ENCODE data around the gene MYO7A. TPM values are rescaled to one million over a fixed set of nuclear protein-coding genes. Genes with fewer than 3 reads are reported as not detected.

The MYO7A gene
- total RNA-seq, 1 donor from 2014 or later: 0.97 TPM

DNA sequence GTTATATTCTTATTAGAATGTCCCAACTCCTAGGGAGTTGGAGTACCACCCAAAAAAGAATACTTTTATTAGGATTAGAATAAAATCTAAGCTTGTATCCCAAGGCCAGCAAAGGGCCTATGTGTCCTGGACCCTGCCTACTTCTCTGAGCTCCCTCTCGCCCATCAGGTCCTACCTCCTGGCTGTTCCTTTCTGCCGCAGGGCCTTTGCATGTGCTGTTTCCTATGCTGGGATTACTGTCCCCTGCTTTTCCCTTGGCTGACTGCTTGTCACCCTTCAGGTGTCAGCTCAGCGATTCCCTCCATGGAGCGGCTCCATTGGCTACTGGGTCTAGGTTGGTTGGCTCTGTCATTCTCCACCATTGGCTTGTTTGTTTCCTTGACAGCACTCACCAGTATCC lies 13.4 kb downstream of the MYO7A start:
- DNase-seq (ENCODE audit: low spot score): no peak
- peaks cover 23% of the 10 kb centered on the region for H3K4me1 Mint-ChIP-seq
- H3K9ac ChIP-seq: no peak overlapping the region
- no peak overlapping the region for H3K27ac Mint-ChIP-seq
- H3K4me3 Mint-ChIP-seq: no peak overlapping the region
- H3K27me3 ChIP-seq: no peaks in the 10 kb centered on the region
- no peak overlapping the region for H3K4me3 ChIP-seq
- H3F3A ChIP-seq (ENCODE audit: low read depth): no peaks in the 10 kb centered on the region
- no peaks in the 10 kb centered on the region for H4K20me1 ChIP-seq (ENCODE audit: low read depth)
- H3K36me3 Mint-ChIP-seq: no peaks in the 10 kb centered on the region
- H2AFZ ChIP-seq (replicated peaks): no peak overlapping the region
- H3K4me2 ChIP-seq: no peak overlapping the region
- H3K4me1 ChIP-seq: peaks cover 9% of the 10 kb centered on the region
- no peaks in the 10 kb centered on the region for H3K79me2 ChIP-seq (ENCODE audit: low read depth)
- H3K36me3 ChIP-seq: no peaks in the 10 kb centered on the region
- peaks cover 6% of the 10 kb centered on the region for H3K27me3 Mint-ChIP-seq (ENCODE audit: insufficient read depth, low read depth)
- no peak overlapping the region for H3K27ac ChIP-seq
- H3K9me3 Mint-ChIP-seq: no peaks in the 10 kb centered on the region
- TF ChIP-seq, protein P1, sequence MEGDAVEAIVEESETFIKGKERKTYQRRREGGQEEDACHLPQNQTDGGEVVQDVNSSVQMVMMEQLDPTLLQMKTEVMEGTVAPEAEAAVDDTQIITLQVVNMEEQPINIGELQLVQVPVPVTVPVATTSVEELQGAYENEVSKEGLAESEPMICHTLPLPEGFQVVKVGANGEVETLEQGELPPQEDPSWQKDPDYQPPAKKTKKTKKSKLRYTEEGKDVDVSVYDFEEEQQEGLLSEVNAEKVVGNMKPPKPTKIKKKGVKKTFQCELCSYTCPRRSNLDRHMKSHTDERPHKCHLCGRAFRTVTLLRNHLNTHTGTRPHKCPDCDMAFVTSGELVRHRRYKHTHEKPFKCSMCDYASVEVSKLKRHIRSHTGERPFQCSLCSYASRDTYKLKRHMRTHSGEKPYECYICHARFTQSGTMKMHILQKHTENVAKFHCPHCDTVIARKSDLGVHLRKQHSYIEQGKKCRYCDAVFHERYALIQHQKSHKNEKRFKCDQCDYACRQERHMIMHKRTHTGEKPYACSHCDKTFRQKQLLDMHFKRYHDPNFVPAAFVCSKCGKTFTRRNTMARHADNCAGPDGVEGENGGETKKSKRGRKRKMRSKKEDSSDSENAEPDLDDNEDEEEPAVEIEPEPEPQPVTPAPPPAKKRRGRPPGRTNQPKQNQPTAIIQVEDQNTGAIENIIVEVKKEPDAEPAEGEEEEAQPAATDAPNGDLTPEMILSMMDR (IDR thresholded peaks at IDR 0.05): no peak
- TF ChIP-seq EZH2 (IDR thresholded peaks at IDR 0.05): no peak
- no peak for TF ChIP-seq EZH2phosphoT487 (IDR thresholded peaks at IDR 0.05)
- no peaks in the 10 kb centered on the region for H3K9me3 ChIP-seq (ENCODE audit: low read depth)

DNA sequence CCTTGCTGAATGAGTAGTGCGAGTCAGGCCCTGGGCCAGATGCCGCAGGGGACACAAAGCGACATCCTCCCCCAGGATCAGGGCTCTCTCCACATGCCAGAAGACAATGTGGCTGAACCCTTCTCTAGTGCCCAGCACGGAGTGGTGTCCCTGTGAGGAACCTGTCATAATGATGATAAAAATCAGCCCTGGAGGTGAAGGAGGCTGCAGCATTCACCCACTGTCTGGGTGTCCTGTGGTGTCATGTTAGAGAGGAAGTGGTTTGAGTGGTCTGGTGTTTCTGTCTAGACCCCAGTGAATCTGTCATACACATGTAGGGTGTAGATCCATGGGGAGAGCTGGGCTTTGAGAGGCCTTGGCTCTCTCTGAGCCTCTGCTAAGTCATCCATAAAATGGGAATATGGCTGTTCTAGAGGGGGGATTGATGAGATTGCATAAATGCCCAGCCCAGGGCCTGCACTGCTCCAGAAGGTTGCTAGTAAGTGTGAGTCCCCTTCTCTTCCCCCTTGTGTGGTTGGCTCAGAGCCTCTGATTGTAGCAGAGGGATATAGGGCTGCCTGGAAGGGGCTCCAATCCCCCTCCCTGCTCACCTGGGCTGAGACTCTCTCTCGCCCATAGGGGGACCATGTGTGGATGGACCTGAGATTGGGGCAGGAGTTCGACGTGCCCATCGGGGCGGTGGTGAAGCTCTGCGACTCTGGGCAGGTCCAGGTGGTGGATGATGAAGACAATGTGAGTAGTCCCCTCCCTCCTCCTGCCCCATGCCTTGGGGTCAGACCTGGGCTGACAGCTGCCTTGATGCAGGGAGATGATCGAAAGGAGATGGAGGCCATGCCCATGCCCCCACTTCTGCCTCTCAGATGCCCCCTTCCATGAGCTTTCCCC lies 14.3 kb downstream of the MYO7A start:
- H3F3A ChIP-seq (ENCODE audit: low read depth): peaks cover 5% of the 10 kb centered on the region
- no peak overlapping the region for H3K9ac ChIP-seq
- no peaks in the 10 kb centered on the region for H4K20me1 ChIP-seq (ENCODE audit: low read depth)
- H3K4me1 ChIP-seq: peaks cover 17% of the 10 kb centered on the region
- TF ChIP-seq EZH2phosphoT487 (IDR thresholded peaks at IDR 0.05) (no peak), EZH2 (IDR thresholded peaks at IDR 0.05) (no peak)
- TF ChIP-seq, protein P1 (IDR thresholded peaks at IDR 0.05): no peak
- no peak overlapping the region for H3K27ac ChIP-seq
- DNase-seq (ENCODE audit: low spot score): no peak
- peaks cover 2% of the 10 kb centered on the region for H3K27me3 ChIP-seq
- Mint-ChIP-seq H3K27me3 (ENCODE audit: insufficient read depth, low read depth) (peaks cover 9% of the 10 kb centered on the region), H3K27ac (peak overlapping the region; percentile 40), H3K36me3 (no peaks in the 10 kb centered on the region), H3K4me1 (peaks cover 26% of the 10 kb centered on the region), H3K9me3 (no peaks in the 10 kb centered on the region), H3K4me3 (no peak overlapping the region)
- no peaks in the 10 kb centered on the region for H3K36me3 ChIP-seq
- no peaks in the 10 kb centered on the region for H3K9me3 ChIP-seq (ENCODE audit: low read depth)
- no peak overlapping the region for H2AFZ ChIP-seq (replicated peaks)
- no peak overlapping the region for H3K4me3 ChIP-seq
- no peak overlapping the region for H3K4me2 ChIP-seq
- no peaks in the 10 kb centered on the region for H3K79me2 ChIP-seq (ENCODE audit: low read depth)

DNA sequence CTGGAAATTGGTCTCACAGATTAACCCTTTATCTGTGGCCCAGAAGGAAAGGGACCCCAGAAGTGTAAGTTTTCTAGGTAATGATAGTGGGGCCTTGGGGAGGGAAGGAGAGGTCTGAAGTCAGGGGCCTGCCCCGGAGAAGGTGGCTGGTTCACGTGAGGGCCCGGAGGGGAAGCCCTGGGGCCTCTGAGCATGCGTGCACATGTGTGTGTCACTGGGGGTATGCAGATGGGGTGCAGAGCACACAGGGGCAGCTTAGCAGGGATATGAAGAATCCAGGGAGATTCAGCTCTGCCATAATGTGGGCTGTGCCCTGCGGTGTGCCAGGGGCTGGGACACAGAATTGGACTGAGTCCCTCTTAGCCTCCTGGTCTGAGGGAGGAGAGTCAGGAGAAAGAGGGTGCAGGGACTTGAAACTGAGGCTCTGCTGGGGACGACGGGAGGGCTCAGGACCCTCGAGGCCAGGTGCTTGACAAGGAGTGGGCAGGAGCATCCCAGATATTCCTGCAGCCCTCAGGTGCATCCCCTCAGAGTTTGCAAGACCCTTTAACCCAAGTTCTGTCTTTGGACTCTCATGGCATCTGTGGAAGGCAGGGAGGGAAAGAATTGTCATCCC lies 15.5 kb downstream of the MYO7A start:
- no peaks in the 10 kb centered on the region for H3K9me3 Mint-ChIP-seq
- Histone ChIP-seq H3K9ac (no peak overlapping the region), H3K4me3 (no peak overlapping the region), H3K9me3 (ENCODE audit: low read depth) (no peaks in the 10 kb centered on the region), H3K27ac (no peak overlapping the region), H3F3A (ENCODE audit: low read depth) (peaks cover 17% of the 10 kb centered on the region), H2AFZ (replicated peaks) (no peak overlapping the region), H3K79me2 (ENCODE audit: low read depth) (no peaks in the 10 kb centered on the region), H4K20me1 (ENCODE audit: low read depth) (no peaks in the 10 kb centered on the region), H3K4me1 (peaks cover 25% of the 10 kb centered on the region), H3K4me2 (no peak overlapping the region), H3K27me3 (peaks cover 4% of the 10 kb centered on the region), H3K36me3 (no peaks in the 10 kb centered on the region)
- H3K4me3 Mint-ChIP-seq: no peak overlapping the region
- H3K36me3 Mint-ChIP-seq: no peaks in the 10 kb centered on the region
- H3K27me3 Mint-ChIP-seq (ENCODE audit: insufficient read depth, low read depth): peaks cover 9% of the 10 kb centered on the region
- TF ChIP-seq, protein P1 (IDR thresholded peaks at IDR 0.05): no peak
- TF ChIP-seq EZH2phosphoT487 (IDR thresholded peaks at IDR 0.05) (no peak), EZH2 (IDR thresholded peaks at IDR 0.05) (no peak)
- H3K4me1 Mint-ChIP-seq: peaks cover 36% of the 10 kb centered on the region
- peak overlapping the region; percentile 59 for H3K27ac Mint-ChIP-seq
- no peak for DNase-seq (ENCODE audit: low spot score)
